HAP-1 (cell line): ENCODE measurements around the gene TNFSF11.

Experiments used
- DNase-seq, 2 experiments: peaks; one replicate each; pipeline ENCODE4 v3.0.0-alpha.2; 2016 to 2020; ENCODE audit warnings: low spot score in 2 of 2
- H3K27me3 ChIP-seq: fragments of 250-450 bp; sonication (Bioruptor Pico); 2 replicates; pipeline ENCODE4 v1.5.1; 2020; ENCODE audit warnings: low read depth, mild to moderate bottlenecking, moderate library complexity
- H3K36me3 ChIP-seq: fragments of 250-450 bp; sonication (Bioruptor Pico); replicated peaks from 2 replicates; pipeline ENCODE4 v1.5.1; 2020; ENCODE audit warnings: mild to moderate bottlenecking
- H3K4me1 ChIP-seq: fragments of 250-450 bp; sonication (Bioruptor Pico); 2 replicates; pipeline ENCODE4 v1.5.1; 2020; ENCODE audit warnings: mild to moderate bottlenecking
- H3K4me3 ChIP-seq: fragments of 250-450 bp; sonication (Bioruptor Pico); 2 replicates; pipeline ENCODE4 v1.5.1; 2020; ENCODE audit warnings: mild to moderate bottlenecking, moderate library complexity
- H3K9me3 ChIP-seq: fragments of 250-450 bp; sonication (Bioruptor Pico); 2 replicates; pipeline ENCODE4 v1.5.1; 2020; ENCODE audit warnings: mild to moderate bottlenecking, moderate library complexity
- in situ Hi-C: fragments of 300-500 bp; cut with MboI; formaldehyde crosslinking; loops from 3 replicates; pipeline ENCODE4 v1.14.3; 2020; ENCODE audit warnings: low sequenced_read_pairs, inconsistent platforms, mixed read lengths

TNFSF11 gene

GRCh38 chr13:42574435-42575311 lies 721 bp downstream of the TNFSF11 start:
- peaks cover 2% of the 10 kb centered on the region; the same call in 1 of the 2 replicates for H3K27me3 ChIP-seq
- in situ Hi-C loops: no loop called here
- H3K36me3 ChIP-seq: no peaks in the 10 kb centered on the region
- H3K9me3 ChIP-seq: no peaks in the 10 kb centered on the region
- H3K4me3 ChIP-seq: no peak overlapping the region
- H3K4me1 ChIP-seq: no peaks in the 10 kb centered on the region
- no peak for DNase-seq

GRCh38 chr13:42575938-42576337 lies 2.0 kb downstream of the TNFSF11 start:
- DNase-seq: no peak
- in situ Hi-C loops: no loop called here
- Histone ChIP-seq H3K27me3 (0 out of 2 replicates have a peak, but pooled peaks cover 2% of the 10 kb centered on the region), H3K36me3 (no peaks in the 10 kb centered on the region), H3K9me3 (no peaks in the 10 kb centered on the region), H3K4me3 (no peak overlapping the region), H3K4me1 (no peaks in the 10 kb centered on the region)

- no peaks in the 10 kb centered on the region for H3K9me3 ChIP-seq
- H3K4me3 ChIP-seq: no peak overlapping the region
- no peaks in the 10 kb centered on the region for H3K27me3 ChIP-seq
- no peaks in the 10 kb centered on the region for H3K4me1 ChIP-seq
- DNase-seq: no peak
- H3K36me3 ChIP-seq: no peaks in the 10 kb centered on the region
- in situ Hi-C loops: no loop called here
Observed at GRCh38 chr13:42577538-42577937, 3.6 kb downstream of the TNFSF11 start.

- H3K9me3 ChIP-seq: no peaks in the 10 kb centered on the region
- no peaks in the 10 kb centered on the region for H3K27me3 ChIP-seq
- H3K4me1 ChIP-seq: no peaks in the 10 kb centered on the region
- no peak for DNase-seq
- H3K36me3 ChIP-seq: no peaks in the 10 kb centered on the region
- H3K4me3 ChIP-seq: no peak overlapping the region
- in situ Hi-C loops: no loop called here
Observed at GRCh38 chr13:42580644-42581043, 6.7 kb downstream of the TNFSF11 start.

GRCh38 chr13:42581427-42581826 lies 7.5 kb downstream of the TNFSF11 start:
- no peaks in the 10 kb centered on the region for H3K9me3 ChIP-seq
- H3K4me3 ChIP-seq: no peak overlapping the region
- no peaks in the 10 kb centered on the region for H3K4me1 ChIP-seq
- in situ Hi-C loops: no loop called here
- no peaks in the 10 kb centered on the region for H3K36me3 ChIP-seq
- H3K27me3 ChIP-seq: no peaks in the 10 kb centered on the region
- DNase-seq: no peak

GRCh38 chr13:42591602-42592001 lies 17.6 kb downstream of the TNFSF11 start:
- DNase-seq: no peak
- no peaks in the 10 kb centered on the region for H3K9me3 ChIP-seq
- peaks cover 20% of the 10 kb centered on the region for H3K4me1 ChIP-seq
- no peaks in the 10 kb centered on the region; the same call in 1 of the 2 replicates for H3K27me3 ChIP-seq
- in situ Hi-C loops: no loop called here
- H3K4me3 ChIP-seq: no peak overlapping the region
- no peaks in the 10 kb centered on the region for H3K36me3 ChIP-seq

GRCh38 chr13:42592915-42593900 lies 19.3 kb downstream of the TNFSF11 start:
- Histone ChIP-seq H3K36me3 (no peaks in the 10 kb centered on the region), H3K27me3 (no peaks in the 10 kb centered on the region; the same call in 1 of the 2 replicates), H3K4me1 (peaks cover 20% of the 10 kb centered on the region), H3K4me3 (no peak overlapping the region), H3K9me3 (no peaks in the 10 kb centered on the region)
- in situ Hi-C loops: no loop called here
- DNase-seq: peak; percentile 74 to 96

GRCh38 chr13:42594481-42595252 lies 20.7 kb downstream of the TNFSF11 start:
- Histone ChIP-seq H3K36me3 (no peaks in the 10 kb centered on the region), H3K9me3 (no peaks in the 10 kb centered on the region), H3K27me3 (no peaks in the 10 kb centered on the region; the same call in 1 of the 2 replicates), H3K4me3 (no peak overlapping the region), H3K4me1 (peaks cover 20% of the 10 kb centered on the region)
- peak; percentile 71 to 77 for DNase-seq
- in situ Hi-C loops: no loop called here

GRCh38 chr13:42595253-42595571 lies 21.3 kb downstream of the TNFSF11 start:
- H3K27me3 ChIP-seq: no peaks in the 10 kb centered on the region; the same call in 1 of the 2 replicates
- H3K36me3 ChIP-seq: no peaks in the 10 kb centered on the region
- in situ Hi-C loops: no loop called here
- no peak overlapping the region for H3K4me3 ChIP-seq
- H3K9me3 ChIP-seq: no peaks in the 10 kb centered on the region
- peaks cover 20% of the 10 kb centered on the region for H3K4me1 ChIP-seq
- DNase-seq: no peak

GRCh38 chr13:42597505-42597904 lies 23.6 kb downstream of the TNFSF11 start:
- H3K27me3 ChIP-seq: no peaks in the 10 kb centered on the region
- in situ Hi-C loops: no loop called here
- no peaks in the 10 kb centered on the region for H3K36me3 ChIP-seq
- no peak for DNase-seq
- H3K4me1 ChIP-seq: peaks cover 20% of the 10 kb centered on the region
- H3K4me3 ChIP-seq: no peak overlapping the region
- H3K9me3 ChIP-seq: no peaks in the 10 kb centered on the region

GRCh38 chr13:42600943-42601342 lies 27.0 kb downstream of the TNFSF11 start:
- H3K27me3 ChIP-seq: no peaks in the 10 kb centered on the region
- H3K4me1 ChIP-seq: no peaks in the 10 kb centered on the region
- DNase-seq: no peak
- H3K4me3 ChIP-seq: no peak overlapping the region
- no peaks in the 10 kb centered on the region for H3K9me3 ChIP-seq
- H3K36me3 ChIP-seq: no peaks in the 10 kb centered on the region
- in situ Hi-C loops: no loop called here

- Histone ChIP-seq H3K36me3 (no peaks in the 10 kb centered on the region), H3K4me3 (no peak overlapping the region), H3K4me1 (no peaks in the 10 kb centered on the region), H3K27me3 (no peaks in the 10 kb centered on the region; the same call in 1 of the 2 replicates), H3K9me3 (no peaks in the 10 kb centered on the region)
- DNase-seq: no peak
- in situ Hi-C loops: no loop called here
Observed at GRCh38 chr13:42602906-42603305, 29.0 kb downstream of the TNFSF11 start.

- Histone ChIP-seq H3K4me1 (no peaks in the 10 kb centered on the region), H3K9me3 (no peaks in the 10 kb centered on the region), H3K36me3 (no peaks in the 10 kb centered on the region), H3K4me3 (no peak overlapping the region), H3K27me3 (peaks cover 2% of the 10 kb centered on the region; the same call in 1 of the 2 replicates)
- in situ Hi-C loops: no loop called here
- DNase-seq: no peak
Observed at GRCh38 chr13:42603571-42603970, 29.6 kb downstream of the TNFSF11 start.
